Natural killer cell (primary cell): ENCODE results near the gene PSMD9. TPM values are rescaled to one million over a fixed set of nuclear protein-coding genes. Genes with fewer than 3 reads are reported as not detected.
"Not testable (repeated sequence)": the region's sequence is repeated elsewhere in the genome, so short reads cannot be mapped to it uniquely, and the experiment has no call there.

ENCODE experiments used
- ATAC-seq, 3 donors: fragments of 150-1000 bp in 2 of 3; fragments of 200-7000 bp in 1 of 3; cut with Tn5 transposase; 1 replicate in 1 of 3; 2 replicates in 2 of 3; pipeline ENCODE4 v1.10.0; 2021; ENCODE audit warnings: mild to moderate bottlenecking in 2 of 3, moderate library complexity in 2 of 3
- DNase-seq, 2 donors: peaks; one replicate each; pipeline versions ENCODE4 v3.0.0 to v3.0.0-alpha.2; 2013 to 2021; ENCODE audit warnings: mixed read lengths in 1 of 2
- H3K27ac ChIP-seq: one replicate; pipeline ENCODE4 v1.5.1; 2013; ENCODE audit warnings: mild to moderate bottlenecking, low read length
- H3K27me3 ChIP-seq: one replicate; pipeline ENCODE4 v1.6.1; 2013; ENCODE audit warnings: low read length; ENCODE audit not compliant: control insufficient read depth, insufficient read depth
- H3K36me3 ChIP-seq: one replicate; pipeline ENCODE4 v1.6.1; 2013; ENCODE audit warnings: low read length; ENCODE audit not compliant: control insufficient read depth, insufficient read depth
- H3K4me1 ChIP-seq: one replicate; pipeline ENCODE4 v1.6.1; 2013; ENCODE audit warnings: low read length; ENCODE audit not compliant: control insufficient read depth, insufficient read depth
- H3K4me3 ChIP-seq: one replicate; pipeline ENCODE4 v1.5.1; 2013; ENCODE audit warnings: low read length
- H3K9me3 ChIP-seq: one replicate; pipeline ENCODE4 v1.6.1; 2013; ENCODE audit warnings: low read length; ENCODE audit not compliant: control insufficient read depth, insufficient read depth
- H3K27ac Mint-ChIP-seq, 2 donors: one replicate each; pipeline ENCODE4 v1.8.0; 2022; ENCODE audit warnings: mild to moderate bottlenecking in 2 of 2, mixed read lengths in 2 of 2, moderate library complexity in 1 of 2
- H3K27me3 Mint-ChIP-seq, 2 donors: one replicate each; pipeline ENCODE4 v1.8.0; 2022; ENCODE audit warnings: low read depth in 2 of 2, mixed read lengths in 2 of 2
- H3K36me3 Mint-ChIP-seq: one replicate; pipeline ENCODE4 v1.8.0; 2022; ENCODE audit warnings: mixed read lengths
- H3K4me1 Mint-ChIP-seq, 2 donors: one replicate each; pipeline ENCODE4 v1.8.0; 2022; ENCODE audit warnings: mixed read lengths in 2 of 2
- H3K4me3 Mint-ChIP-seq: one replicate; pipeline ENCODE4 v1.8.0; 2022; ENCODE audit warnings: mild to moderate bottlenecking, moderate library complexity, mixed read lengths
- H3K9me3 Mint-ChIP-seq, 2 donors: one replicate each; pipeline ENCODE4 v1.8.0; 2022; ENCODE audit warnings: mixed read lengths in 2 of 2
- CTCF ChIP-seq: fragments of 200-600 bp; IDR thresholded peaks from one replicate; pipeline ENCODE4 v1.8.0; 2022; ENCODE audit warnings: antibody characterized with exemption
- WGBS: methylation state at CpG from one replicate; pipeline ENCODE4 v1.1.7; 2013; ENCODE audit warnings: missing lambda C conversion rate; ENCODE audit not compliant: insufficient coverage; 5-methylcytosine and 5-hydroxymethylcytosine counted together
- intact Hi-C: fragments of 100-400 bp; cut with micrococcal nuclease; formaldehyde crosslinking; loops from one replicate; pipeline ENCODE4 v1.14.2; 2022
- total RNA-seq, 4 donors: library from RNA; stranded (reverse); fragments of 120-200 nt in 1 of 4; gene quantifications; one replicate each; pipeline versions ENCODE4 v1.2.3 to v1.2.4, GENCODE V29; 2013 to 2022

Gene PSMD9
- total RNA-seq, 3 donors from 2014 or later (not counting 1 experiment from before 2014, with no cell fraction given): 32.0 to 47.6 (median 47.2) TPM

- Histone ChIP-seq H3K27me3 (no peaks in the 10 kb centered on the region), H3K27ac (no peak overlapping the region), H3K9me3 (no peaks in the 10 kb centered on the region), H3K36me3 (no peaks in the 10 kb centered on the region), H3K4me1 (peaks cover 21% of the 10 kb centered on the region), H3K4me3 (no peak overlapping the region)
- intact Hi-C loops: no loop called here
- Mint-ChIP-seq H3K36me3 (no peaks in the 10 kb centered on the region), H3K4me1 (peaks cover 12 to 19% of the 10 kb centered on the region in 2 donors), H3K9me3 (no peaks in the 10 kb centered on the region), H3K27ac (no peak overlapping the region), H3K4me3 (no peak overlapping the region), H3K27me3 (no peaks in the 10 kb centered on the region)
- 93% methylated on average over 13 of the region's 13 CpGs for WGBS
- no peak for TF ChIP-seq CTCF
- DNase-seq (no peak), ATAC-seq (no peak)
Measured at GRCh38 chr12:121843236-121843982, 45.2 kb upstream of the PSMD9 start.

GRCh38 chr12:121845701-121846100 is 42.9 kb upstream of the PSMD9 start:
- Mint-ChIP-seq H3K9me3 (no peaks in the 10 kb centered on the region), H3K4me3 (no peak overlapping the region), H3K27me3 (no peaks in the 10 kb centered on the region), H3K27ac (no peak overlapping the region), H3K4me1 (no peaks in the 10 kb centered on the region), H3K36me3 (no peaks in the 10 kb centered on the region)
- ATAC-seq: no peak
- intact Hi-C loops: no loop called here
- Histone ChIP-seq H3K27me3 (no peaks in the 10 kb centered on the region), H3K9me3 (no peaks in the 10 kb centered on the region), H3K36me3 (no peaks in the 10 kb centered on the region), H3K4me1 (peaks cover 5% of the 10 kb centered on the region), H3K4me3 (no peak overlapping the region), H3K27ac (no peak overlapping the region)
- DNase-seq: no peak
- 100% methylated on average over 1 of the region's 1 CpG for WGBS
- TF ChIP-seq CTCF: no peak

- H3K27me3 ChIP-seq: no peaks in the 10 kb centered on the region
- 98% methylated on average over 5 of the region's 6 CpGs for WGBS
- H3K27ac Mint-ChIP-seq: no peak overlapping the region
- H3K9me3 Mint-ChIP-seq: no peaks in the 10 kb centered on the region
- H3K4me1 ChIP-seq: peaks cover 4% of the 10 kb centered on the region
- H3K27ac ChIP-seq: no peak overlapping the region
- no peaks in the 10 kb centered on the region for H3K9me3 ChIP-seq
- H3K36me3 ChIP-seq: no peaks in the 10 kb centered on the region
- DNase-seq: no peak
- no peak for ATAC-seq
- intact Hi-C loops: no loop called here
- no peak for TF ChIP-seq CTCF
- H3K4me3 ChIP-seq: no peak overlapping the region
- no peaks in the 10 kb centered on the region for H3K4me1 Mint-ChIP-seq
- no peaks in the 10 kb centered on the region for H3K27me3 Mint-ChIP-seq
- H3K36me3 Mint-ChIP-seq: no peaks in the 10 kb centered on the region
- H3K4me3 Mint-ChIP-seq: no peak overlapping the region
Measured at GRCh38 chr12:121849211-121849610, 39.4 kb upstream of the PSMD9 start.

GRCh38 chr12:121849665-121850064 is 38.9 kb upstream of the PSMD9 start:
- Mint-ChIP-seq H3K36me3 (no peaks in the 10 kb centered on the region), H3K4me3 (no peak overlapping the region), H3K4me1 (no peaks in the 10 kb centered on the region), H3K27me3 (no peaks in the 10 kb centered on the region), H3K27ac (no peak overlapping the region), H3K9me3 (no peaks in the 10 kb centered on the region)
- ATAC-seq (no peak), DNase-seq (no peak)
- peaks cover 4% of the 10 kb centered on the region for H3K4me1 ChIP-seq
- no peaks in the 10 kb centered on the region for H3K36me3 ChIP-seq
- intact Hi-C loops: no loop called here
- H3K27ac ChIP-seq: no peak overlapping the region
- WGBS: 85% methylated on average over 13 of the region's 13 CpGs
- H3K27me3 ChIP-seq: no peaks in the 10 kb centered on the region
- no peak for TF ChIP-seq CTCF
- no peak overlapping the region for H3K4me3 ChIP-seq
- H3K9me3 ChIP-seq: no peaks in the 10 kb centered on the region

GRCh38 chr12:121852392-121852791 is 36.2 kb upstream of the PSMD9 start:
- ATAC-seq, H3K9me3 ChIP-seq, H3K4me1 Mint-ChIP-seq, H3K27ac ChIP-seq, H3K27me3 Mint-ChIP-seq, H3K27me3 ChIP-seq, intact Hi-C loops, H3K4me3 Mint-ChIP-seq, H3K4me3 ChIP-seq, H3K27ac Mint-ChIP-seq, DNase-seq, H3K9me3 Mint-ChIP-seq, H3K36me3 ChIP-seq, H3K36me3 Mint-ChIP-seq, H3K4me1 ChIP-seq: not testable (repeated sequence)
- WGBS: 93% methylated on average over 3 of the region's 3 CpGs
